ENCODE data around the gene GINS2.

GINS2 gene

DNA sequence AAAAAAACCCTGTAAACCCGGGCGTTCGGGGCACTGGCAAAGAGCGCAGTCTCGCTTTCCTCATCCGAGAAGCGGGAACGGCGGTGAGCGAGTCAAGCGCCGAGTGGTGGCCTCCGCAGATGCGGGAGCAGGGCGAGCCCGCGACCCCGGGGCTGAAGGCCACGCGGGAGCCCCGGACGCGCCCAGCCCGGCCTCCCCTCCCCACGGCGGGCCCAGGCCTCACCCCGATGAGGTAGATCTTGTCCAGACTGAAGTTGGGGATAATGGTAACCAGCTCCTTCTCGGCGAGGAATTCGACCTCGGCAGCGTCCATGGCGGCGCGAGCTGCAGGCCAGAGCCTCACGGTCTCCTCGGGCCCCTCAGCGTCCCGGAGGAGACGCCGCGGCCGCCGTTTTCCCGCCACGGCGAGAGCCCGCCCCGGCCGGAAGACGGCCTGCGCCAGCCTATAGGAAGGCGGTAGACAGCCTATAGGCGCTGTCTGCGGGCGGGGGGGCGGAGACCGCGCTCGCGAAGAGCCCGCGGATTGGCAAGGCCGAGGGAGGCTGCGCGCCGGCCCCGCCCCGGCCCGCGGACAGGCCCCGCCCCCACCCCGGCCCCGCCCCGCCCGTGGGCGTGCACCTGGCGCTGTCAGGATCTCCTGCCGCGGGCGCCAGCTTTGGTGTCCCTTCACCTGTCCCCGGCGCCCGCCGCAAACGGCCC lies at the start of gene GINS2:
Gene GINS2 (minus strand): TSS at position 369 of the 699 bp plus-strand sequence. CDS start 56 bp downstream, at position 313.
- DNase-seq, result peak; percentile 91

DNA sequence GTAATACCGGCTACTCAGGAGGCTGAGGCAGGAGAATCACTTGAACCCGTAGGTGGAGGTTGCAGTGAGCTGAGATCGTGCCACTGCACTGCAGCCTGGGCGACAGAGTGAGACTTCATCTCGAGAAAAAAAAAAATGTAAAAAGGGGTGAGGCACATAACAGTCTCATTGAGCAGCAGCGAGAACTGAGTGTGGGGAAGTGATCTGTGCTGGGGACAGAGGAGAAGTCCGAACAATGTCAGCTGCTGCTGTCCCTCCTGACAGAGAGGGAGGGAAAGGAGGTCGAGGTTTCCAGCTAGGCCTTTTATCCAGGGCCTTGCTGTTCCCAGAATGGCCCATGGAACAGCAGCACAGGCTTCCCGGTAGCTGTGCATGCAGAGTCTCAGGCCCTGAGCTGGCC lies 48.2 kb upstream of the GINS2 start:
- DNase-seq, result no peak

DNA sequence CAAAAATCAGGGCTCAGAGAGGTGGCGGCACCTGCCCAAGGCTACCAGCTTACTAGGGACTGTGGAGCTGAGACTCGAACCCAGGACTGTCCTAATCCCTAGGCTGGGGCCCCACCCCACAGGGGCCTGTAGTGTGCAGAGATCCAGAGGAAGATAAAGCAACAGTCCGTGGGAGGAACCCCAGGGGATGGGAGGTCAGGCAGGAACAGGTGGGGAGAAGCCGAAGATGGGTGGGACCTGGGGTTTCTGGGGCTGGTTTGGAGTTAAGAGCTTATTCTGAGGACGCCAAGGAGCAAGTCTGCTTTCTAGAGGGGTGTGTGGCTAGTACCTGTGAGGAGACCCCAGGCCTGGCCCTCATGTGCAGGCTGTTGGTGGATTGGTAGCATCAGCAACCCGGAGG lies 47.2 kb upstream of the GINS2 start:
- no peak for DNase-seq

DNA sequence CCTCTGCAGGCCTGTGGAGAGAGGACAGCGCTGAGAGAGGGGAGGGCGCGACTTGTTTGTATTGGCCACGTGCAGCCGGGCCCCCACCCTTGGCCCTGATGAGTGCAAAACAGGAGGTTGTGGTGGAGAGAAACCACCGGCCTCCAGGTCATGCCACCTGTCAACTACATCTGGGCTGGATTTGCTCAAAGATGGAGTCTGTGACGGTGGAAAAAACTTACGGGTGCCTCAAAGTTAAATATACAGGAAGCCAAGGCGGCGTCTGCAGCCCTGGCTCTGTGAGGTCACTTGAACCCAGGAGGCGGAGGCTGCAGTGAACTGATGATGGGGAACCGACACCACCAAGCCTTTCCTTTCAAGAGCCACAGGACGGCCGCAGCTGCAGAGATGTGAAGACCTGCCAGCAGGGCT lies 46.5 kb upstream of the GINS2 start:
- no peak for DNase-seq

DNA sequence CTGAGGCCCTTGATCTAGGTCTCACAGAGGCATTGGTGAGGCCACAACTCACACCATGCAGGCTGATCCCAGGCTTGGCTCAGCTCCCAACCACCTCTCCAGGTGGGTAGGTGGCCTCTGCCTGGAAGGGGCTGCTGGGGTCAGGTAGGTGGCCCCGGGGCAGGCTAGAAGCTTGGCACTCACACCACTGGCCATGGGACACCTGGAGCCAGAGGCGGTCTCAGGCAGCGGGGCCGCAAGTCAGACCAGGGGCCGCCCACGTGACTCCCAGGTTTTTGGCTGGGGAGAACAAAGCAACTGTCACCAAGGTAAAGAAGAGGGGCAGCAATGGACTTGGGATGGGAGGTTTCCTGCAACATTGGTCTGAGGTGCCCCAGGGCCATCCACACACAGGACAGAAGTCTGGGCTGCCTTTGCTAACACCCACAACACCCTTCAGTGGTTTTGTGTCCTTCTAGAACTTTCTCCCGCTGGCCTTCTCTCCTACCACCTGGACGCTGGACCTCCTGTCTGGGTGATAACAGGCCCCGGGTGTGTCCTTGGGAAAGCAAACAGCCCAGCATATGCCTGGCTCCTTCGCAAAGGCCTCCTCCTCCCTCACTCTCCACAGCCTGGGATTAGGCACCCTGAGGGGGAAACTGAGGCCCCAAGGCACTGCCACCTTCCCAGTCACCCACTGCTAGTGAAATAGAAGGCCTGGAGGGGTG lies 45.7 kb upstream of the GINS2 start:
- no peak for DNase-seq

DNA sequence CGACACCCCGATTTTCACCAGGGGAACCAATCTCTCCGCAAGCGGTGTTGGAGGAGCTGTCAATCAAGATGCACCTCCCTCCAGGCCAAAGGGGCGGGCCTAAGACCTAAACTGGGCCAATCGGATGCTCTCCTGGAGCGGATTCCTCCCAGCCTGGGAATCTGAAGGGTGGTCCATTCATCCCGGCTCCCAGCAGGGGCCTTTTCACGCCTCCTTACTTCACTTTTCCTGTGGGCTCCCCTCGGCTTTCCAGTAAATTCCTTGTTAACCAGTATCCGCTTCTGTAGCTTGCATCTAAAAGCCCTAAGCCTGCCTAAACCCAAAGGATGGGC lies 45.1 kb upstream of the GINS2 start:
- peak; percentile 42 for DNase-seq

DNA sequence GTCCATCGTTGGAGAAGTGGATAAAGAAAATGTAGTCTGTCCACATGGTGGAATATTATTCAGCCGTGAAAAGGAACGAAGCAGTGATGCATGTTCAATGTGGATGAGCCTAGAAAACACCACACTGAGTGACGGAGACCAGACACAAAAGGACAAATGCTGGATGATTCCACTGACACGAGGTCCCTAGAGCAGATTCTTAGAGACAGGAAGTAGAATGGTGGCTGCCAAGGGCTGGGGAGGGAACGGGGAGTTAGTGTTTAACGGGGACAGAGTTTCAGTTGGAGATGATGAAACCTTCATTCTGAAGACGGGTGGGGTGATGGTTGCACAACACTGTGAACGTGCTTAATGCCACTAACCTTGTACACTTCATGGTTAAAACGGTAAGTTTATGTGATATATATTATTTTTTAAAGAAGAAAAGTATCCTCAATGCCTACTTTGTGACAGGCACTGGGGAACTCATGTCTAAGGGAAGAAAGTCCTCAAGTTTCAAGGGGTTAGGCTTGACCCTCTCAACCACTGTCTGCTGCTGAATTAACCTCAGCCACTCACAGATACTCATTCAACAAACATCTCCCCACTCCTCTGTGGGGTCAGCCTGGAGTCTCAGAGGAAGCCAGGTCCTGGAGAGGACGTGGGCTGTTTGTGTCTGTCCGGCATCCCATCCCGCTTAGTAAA lies 44.5 kb upstream of the GINS2 start:
- DNase-seq, result peak; percentile 43

DNA sequence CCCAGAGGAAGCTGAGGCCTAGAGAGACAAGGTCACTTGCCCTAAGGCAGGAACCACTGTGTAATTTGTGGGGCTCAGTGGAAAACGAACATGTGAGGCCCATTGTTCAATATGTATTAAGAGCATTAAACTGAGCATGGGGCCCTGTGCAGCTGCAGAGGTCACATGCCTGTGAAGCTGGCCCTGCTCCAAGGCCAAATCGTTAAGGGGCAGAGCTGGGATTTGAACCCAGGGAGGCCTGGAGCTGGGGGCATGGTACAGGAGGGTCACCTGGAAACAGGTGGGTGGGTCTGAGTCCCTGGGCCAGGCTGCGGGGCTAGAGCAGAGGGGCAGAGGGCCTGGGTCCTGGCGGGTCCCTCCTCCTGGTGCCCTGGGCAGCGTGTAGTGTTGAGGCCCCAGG lies 42.4 kb upstream of the GINS2 start:
- DNase-seq, result no peak

DNA sequence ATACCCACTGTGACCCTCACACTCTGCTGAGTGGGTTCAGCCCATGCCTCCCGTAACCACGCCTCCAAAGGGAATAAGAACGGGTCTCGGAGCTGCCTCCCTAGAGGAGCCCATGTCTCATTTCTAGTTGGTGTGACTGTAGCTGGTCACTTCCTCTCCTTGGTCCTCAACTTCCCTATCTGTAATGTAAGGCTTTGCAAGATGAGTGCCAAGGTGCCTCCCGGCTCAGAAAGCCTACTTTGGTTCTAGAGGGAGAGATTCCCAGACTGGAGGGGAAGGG lies 41.4 kb upstream of the GINS2 start:
- DNase-seq, result no peak

DNA sequence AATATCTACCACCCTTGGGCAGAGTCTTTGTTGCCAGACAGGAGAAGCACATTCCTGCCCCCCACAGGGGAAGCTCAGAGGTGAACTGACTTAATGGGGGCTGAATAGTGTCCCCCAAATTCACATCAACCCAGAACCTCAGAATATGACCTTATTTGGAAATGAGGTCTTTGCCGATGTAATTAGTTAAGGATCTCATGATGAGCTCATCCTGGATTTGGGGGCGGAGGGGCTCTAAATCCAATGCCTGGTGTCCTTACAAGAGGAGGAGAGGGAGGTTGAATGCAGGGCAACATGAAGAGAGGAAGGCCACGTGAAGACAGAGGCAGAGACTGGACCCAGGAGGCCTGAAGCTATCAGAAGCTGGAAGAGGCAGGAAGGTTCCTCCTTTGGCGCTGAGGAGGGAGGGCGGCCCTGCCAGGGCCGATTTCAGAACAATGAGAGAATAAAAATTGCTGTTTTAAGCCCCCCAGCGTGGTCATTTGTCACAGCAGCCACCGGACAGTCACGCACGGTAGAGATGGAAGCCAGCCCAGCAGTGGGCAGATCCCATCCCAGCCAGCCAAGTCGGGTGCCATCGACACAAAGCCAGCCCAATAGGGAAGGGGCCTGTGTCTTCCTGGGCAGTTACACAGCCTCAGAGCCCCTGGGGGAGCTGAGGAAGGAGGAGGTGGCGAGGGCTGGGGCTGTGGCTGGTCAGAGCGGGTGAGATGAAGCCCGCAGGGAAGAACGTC lies 40.9 kb upstream of the GINS2 start:
- DNase-seq, result peak; percentile 39

DNA sequence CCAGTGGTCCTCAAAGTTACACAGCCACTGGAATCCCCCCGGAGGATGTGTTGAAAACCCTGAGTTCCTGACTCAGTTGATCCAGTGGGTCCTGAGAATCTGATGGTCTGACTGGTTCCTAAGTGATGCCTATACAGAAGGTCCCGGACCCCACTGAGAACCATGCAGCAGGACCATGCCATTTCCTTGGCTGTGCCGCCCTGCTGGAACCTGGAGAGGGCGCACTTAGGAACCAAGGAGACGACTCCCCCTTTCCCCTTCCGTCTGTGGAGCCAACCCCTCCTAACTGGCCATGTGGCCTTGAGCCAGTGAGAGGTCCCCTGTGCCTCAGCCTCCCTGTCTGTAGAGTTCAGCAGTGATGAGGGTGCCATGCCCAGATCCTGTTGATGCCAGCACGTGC lies 40.1 kb upstream of the GINS2 start:
- no peak for DNase-seq

DNA sequence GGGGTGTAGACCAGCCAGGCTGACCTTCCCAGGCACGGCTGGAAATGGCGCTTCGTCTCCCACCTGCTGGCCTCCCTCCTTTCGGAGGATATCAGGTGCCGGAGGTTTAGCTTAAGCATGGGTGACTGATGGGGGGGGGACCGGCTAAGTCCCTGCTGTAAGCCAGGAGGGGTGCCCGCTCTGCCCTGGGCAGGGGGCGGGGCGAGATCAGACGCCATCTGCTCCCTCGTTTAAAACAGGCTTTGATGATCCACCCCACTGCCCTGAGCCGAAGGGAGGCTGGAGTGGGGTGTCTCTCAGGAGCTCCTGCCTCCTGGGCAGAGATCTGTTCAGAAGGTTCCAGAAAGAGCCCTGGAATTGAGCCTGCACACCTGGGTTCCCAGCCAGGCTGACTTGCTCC lies 36.2 kb upstream of the GINS2 start:
- DNase-seq, result no peak

DNA sequence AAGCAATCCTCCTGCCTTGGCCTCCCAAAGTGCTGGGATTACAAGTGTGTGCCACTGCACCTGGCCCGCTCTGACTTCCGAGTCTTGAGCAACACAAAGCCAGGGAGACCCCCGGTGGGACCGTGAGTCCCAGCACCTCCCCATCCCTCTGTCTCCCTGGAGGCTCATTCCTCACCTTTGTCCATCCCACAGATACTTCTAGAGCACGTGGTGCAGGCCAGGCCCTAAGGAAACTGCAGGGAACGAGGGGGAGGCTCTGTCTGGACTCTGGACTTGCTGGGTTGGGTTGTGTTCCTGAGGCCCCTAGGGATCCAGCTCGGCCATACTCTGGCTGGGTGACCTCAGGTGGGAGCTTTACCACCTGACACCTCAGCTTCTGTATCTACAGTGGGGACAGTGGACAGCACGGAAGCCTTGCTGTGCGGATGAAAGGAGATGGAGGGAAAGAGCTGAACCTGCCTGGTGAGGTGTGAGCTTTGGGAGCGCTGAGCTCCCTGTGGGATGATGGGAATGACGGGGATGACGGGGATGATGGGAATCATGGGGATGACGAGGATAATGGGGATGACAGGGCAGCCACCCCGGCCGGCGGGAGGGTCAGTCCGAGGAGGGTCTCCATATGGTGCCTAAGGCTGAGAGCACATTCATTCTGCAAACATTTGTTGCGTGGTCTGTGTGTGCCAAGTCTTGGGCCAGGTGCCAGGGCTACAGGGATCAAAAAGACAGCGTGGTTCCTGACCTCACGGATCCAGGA lies 35.5 kb upstream of the GINS2 start:
- no peak for DNase-seq

DNA sequence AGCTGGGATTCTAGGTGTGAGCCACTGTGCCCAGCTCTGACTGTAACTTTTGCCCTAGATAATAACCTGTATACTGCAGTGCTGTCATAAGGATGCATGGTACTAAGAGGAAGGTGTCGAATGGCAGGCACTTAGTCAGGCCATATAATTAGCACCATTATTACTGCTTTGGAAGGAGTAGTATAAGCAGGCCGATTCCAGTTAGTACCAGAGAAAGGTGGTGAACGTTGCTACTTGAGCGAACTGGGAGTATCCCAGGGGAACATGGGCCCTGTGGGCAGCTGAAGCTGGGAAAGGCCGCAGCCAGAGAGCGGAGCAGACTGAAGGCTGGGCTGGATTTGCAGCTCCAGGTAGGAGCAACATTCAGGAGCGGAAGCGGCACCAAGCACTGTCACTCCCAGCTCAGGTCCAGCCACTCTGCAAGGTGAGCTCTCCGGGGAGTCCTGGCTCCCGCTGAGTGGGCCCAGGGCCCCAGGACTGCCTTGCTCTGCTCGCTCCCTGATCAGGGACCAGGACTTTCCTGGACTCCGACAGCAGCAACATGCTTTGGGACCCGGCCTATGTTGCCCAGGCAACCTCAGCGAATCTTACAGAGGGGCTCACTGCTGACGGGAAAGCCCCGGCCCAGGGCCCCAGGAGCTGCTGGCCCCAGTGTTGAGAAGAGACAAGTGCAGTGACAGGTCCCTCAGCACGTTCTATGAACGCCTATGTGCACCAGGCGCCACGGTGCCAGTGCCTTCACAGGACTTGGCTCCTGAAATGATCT lies 33.6 kb upstream of the GINS2 start:
- DNase-seq, result no peak

DNA sequence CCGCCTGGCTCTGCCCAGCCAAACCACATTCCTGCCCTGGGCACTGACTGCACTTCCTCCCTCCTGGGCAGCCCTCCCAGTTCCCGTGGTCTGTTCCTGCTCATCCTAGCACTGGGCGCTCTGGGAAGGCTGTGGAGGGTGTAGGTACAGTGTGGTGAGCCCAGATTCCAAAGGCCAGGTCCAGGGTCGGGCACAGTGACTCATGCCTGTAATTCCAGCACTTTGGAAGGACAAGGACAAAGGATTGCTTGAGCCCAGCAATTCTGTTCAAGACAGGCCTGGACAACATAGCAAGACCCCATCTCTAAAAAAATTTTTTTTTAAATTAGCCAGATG lies 31.5 kb upstream of the GINS2 start:
- peak; percentile 49 for DNase-seq

DNA sequence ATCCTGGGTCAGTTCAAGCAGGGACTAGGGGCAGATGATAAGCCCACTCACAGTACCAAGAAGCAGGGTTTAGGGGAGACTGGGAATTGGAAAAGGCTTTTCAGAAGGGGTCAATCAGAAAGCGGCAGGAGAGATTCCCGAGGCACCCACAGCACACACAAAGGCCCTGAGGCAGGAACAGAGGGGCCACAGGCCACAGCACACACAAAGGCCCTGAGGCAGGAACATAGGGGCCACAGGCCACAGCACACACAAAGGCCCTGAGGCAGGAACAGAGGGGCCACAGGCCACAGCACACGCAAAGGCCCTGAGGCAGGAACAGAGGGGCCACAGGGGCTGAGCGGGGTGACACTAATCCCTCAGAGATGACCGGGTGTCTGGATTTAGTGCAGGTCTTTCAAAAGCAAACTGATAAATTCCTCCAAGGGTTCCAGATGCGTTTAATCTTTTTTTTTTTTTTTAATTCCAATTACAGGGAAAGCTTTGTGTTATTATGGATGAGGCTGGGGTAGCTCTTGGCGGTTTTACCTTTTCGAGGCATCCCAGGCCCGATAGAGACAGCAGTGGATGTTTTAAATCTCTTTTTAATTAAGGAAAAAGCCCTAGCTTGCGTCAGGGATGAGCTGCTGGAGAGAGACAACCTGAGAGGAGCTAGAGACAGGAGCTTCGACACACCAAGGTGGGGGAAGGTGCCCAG lies 31.0 kb upstream of the GINS2 start:
- no peak for DNase-seq

DNA sequence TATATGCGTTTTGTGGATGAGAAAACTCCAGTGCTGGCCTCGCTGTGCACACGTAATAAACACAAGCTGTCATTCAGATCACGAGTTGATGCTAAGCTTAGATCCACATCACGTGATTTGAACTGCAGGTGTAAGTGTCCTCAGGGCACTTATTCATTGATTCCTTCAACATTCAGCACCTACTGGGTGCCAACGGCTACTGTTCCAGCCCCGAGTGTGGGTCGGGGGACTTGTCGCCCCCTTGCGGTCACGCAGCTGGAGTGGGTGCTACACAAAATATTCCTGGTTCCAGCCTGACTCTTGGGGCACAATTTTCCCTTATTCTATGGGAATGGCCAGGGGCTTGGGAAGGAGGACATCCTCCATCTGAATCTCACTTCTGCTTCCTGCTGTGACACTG lies 29.9 kb upstream of the GINS2 start:
- DNase-seq, result peak; percentile 22

DNA sequence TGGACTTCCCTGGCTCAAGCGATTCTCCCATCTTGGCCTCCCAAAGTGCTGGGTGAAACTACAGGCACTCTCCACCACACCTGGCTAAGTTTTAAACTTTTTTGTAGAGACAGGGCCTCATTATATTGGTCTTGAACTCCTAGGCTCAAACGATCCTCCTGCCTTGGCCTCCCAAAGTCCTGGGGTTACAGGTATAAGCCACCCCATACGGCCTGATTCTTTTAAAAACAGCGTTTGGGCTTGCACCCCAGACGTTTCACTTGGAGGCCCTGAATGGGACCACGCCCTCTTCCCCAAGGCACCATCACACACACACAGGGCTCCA lies 29.4 kb upstream of the GINS2 start:
- DNase-seq, result no peak

DNA sequence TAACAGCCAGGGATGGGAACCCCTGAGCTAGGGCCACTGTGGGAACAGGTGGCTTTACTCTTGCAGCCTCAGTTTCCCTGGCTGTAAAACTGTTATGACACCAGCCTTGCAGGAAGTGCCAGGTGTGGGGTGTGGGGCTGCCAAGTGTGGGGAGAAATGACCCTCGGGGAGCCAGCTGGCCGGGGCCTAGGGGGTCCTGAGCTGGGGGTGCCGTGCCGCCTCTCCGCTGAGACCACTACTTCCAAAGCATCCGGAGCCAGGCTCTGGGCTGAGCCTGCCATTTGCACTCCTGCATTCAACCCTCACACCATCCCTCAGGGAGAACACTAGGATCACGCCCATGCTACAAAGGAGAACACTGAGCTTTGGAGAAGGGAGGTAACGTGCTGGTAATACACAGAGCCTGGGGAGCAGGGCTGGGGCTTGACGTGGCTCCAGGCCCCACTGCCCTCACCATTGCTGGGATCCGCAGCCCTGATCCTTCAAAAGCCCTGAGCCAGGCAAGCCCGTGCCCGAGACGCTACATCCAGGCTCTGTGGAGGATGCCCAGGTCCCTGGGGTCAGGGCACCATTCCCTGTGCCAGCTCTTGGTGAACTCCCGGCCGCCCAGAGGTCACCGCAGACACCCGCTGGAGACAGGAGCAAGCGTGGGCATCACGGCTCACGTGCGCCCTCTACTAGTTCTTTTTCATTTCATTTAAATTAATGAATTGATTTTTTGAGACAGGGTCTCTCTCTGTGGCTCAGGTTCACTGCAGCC lies 28.8 kb upstream of the GINS2 start:
- DNase-seq, result peak; percentile 54

DNA sequence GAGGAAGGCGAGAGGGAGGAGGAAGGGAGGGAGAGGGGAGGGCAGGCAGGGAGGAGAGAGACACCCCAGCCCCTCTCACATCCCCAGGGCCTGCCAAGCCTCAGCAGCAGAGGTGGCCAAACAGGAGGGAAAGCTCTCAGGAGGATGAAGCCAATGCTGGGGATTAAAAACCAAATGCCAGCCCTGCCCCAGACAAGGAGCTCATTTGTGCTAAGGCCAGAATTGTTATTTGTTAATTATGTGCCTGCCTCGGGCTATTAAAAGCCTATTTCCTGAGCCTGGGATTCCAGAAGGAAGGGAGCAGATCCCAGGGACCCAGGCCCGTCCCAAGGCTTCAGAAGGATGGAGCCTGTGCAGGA lies 27.9 kb upstream of the GINS2 start:
- no peak for DNase-seq

DNA sequence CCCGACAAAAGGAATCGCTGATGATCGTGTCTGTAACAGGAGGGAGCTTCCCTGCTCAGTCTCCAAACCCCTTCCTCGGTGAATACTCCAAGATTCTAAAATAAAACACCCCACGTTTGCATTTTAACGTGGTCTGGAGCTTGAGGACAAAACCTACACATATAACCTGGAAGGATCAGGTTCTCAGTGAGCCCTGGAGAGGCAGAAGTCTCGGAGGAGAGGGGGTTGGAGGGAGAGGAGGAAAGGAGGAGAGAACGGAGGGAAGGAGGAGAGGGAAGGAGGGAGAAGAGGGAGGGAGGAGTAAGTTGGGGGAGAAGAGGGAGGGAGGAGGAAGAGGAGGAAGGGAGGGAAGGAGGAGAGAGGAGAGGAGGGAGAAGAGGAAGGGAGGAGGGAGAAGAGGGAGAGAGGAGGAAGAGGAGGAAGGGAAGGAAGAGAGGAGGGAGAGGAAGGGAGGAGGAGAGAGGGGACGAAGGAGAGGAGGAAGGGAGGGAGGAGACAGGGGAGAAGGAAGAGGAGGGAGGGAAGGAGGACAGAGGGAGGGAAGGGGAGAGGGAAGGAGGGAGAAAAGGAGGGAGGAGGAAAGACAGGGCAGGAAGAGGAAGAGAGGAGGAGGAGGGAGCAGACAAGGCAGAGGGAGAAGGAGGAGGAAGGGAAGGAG lies 27.4 kb upstream of the GINS2 start:
- no peak for DNase-seq
